Activated CD8-positive, alpha-beta memory T cell treated with anti-CD3 and anti-CD28 coated beads, Interleukin-2, amount 50 U/mL, for 48 hours (primary cell): ENCODE results near the gene MRPL54.
A peak's percentile ranks its signal among the peaks of the same experiment; 100 is the strongest.

Source experiments
- DNase-seq: peaks from one replicate; pipeline ENCODE4 v3.0.0-alpha.2; 2020

MRPL54 gene

DNA sequence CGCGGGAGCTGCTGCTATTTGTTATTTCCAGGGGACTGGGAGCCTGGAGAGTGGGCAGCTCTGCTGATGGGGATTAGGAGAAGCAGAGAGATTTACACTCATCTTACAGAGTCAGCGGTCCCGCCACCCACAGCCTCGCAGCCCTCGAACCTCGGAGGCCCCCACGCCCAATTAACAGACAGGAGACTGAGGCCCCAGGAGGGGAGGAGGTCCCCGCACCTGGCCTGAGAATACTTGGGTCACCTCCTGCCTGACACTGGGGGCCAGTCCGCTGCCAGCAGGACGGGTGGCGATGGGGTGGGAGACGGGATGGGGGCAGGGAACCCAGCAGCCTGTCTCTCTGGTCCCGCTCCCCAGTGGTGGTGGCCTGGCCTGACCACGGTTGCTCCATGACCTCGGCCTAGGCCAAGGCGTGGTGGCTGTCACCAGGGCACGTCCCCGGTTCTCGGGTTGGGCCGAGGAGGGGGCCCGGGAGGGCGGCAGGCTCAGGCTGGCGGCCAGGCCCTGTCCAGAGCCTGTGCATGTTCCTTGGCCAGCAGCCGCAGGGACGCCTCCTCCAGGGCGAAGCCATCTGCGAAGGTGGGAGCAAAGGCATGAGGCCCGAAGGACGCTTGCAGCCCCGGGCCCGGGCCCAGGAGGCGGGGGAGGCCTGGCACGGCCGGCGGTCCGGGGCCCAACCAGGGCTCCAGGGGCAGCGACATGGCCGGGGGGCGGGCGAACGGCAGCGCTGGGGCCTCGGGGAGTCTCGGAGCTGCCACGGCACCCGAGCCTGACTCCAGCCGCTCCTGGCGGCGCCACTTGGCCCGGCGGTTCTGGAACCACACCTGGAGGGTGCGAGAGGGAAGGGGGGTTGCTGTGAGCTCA is 7.9 kb downstream of the MRPL54 start:
- no peak for DNase-seq

DNA sequence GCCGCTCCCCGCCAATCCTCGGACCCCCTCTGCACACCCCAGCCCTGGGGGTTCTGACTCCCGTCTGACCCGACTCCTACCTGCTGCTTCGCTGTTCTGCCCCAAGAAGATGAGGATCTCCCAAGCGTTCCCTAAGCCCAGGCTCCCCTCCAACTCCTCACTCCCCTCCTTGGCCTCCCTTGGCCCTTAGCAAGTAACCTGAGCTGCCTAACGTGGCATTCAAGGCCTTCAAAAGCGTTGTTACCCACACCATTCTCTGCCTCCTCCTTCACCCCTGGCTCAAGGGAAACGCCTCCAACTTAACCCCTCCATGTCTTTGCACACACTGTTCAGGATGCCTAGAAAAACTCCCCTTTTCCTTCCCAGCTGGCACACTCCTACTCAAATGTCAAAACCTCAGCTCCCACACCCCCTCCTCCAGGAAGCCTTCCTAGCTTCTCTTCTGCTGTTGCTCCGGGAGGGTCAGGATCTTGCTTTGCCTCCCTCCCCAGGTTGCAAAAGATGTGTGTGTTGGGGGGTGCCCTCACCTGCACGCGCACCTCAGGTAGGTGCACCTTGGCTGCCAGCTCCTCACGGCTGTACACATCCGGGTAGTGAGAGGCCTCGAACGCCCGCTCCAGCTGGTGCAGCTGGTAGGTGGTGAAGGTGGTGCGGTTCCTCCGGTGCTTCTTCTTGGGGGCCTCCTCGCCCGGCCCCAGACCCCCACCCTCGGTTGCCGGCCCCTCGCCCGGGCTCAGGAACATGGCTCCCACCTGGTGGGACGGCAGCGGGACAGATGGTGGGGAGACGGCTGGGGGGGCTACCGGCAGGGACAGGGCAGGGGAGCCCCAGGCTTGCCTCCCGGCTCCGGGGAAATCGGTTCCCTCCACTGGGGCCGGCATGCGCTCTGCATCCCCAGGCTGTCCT is 8.8 kb downstream of the MRPL54 start:
- DNase-seq = no peak

DNA sequence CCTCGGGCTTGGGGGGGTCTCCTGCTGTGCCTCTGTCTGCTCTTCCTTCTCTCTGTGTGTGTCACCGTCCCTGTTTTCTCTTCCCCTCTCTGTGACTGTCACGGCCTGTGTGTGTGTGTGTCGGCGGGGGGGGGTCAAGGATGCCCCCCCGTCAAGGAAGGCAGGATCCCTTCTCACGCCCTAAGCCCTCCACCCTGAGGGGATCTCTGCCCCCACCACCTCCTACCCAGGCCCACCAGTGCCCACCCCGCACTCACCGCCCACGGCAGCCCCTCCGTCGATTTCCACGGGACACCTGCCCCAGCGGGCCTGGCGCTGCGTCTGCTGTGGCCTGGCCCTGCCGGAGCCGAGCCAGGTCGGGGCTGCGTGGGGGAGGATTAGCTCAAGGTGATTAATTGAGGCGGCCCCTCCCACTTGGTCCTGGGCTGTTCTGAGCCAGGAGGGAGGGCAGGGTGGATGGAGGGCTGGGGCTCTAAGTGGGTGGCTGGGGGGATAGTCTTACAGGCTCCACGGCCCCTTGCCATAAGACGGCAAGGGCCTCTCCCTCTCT is 9.5 kb downstream of the MRPL54 start, which contains the start of gene RAX2:
Gene RAX2 (minus strand): TSS at position 323 of the 550 bp plus-strand sequence. CDS start 486 bp downstream, outside the sequence.
- no peak for DNase-seq

DNA sequence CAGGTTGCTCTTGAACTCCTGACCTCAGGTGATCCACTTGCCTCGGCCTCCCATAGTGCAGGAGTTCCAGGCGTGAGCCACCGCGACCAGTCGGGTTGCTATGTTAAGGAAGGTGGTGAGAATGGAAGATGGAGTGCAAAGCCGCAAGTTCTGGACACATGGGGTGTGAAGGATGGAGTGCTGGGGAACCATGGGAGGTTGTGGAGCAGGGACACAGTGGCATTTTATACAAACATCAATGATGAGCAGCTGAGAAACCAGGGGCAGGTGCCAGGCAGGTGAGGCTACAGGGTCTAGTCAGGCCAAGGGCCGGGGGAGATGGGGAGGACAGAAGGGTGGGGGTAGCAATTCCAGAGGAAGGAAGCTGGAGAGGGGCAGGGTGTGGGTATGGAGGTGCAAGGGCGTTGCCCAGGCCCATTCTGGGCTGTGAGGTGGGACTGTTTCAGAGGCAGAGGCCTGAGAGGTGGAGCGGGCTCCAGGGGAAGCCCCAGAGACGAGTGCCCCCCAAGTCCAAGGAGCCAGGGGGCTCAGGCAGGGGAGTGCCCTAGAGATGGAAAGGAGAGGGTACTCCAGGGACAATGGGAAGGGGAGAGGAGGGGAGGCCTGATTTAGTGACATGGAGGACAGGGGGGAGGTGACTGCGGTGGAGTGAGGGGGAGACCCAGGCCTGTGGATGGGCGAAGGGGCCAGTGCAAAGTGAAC is 11.5 kb downstream of the MRPL54 start:
- no peak for DNase-seq

DNA sequence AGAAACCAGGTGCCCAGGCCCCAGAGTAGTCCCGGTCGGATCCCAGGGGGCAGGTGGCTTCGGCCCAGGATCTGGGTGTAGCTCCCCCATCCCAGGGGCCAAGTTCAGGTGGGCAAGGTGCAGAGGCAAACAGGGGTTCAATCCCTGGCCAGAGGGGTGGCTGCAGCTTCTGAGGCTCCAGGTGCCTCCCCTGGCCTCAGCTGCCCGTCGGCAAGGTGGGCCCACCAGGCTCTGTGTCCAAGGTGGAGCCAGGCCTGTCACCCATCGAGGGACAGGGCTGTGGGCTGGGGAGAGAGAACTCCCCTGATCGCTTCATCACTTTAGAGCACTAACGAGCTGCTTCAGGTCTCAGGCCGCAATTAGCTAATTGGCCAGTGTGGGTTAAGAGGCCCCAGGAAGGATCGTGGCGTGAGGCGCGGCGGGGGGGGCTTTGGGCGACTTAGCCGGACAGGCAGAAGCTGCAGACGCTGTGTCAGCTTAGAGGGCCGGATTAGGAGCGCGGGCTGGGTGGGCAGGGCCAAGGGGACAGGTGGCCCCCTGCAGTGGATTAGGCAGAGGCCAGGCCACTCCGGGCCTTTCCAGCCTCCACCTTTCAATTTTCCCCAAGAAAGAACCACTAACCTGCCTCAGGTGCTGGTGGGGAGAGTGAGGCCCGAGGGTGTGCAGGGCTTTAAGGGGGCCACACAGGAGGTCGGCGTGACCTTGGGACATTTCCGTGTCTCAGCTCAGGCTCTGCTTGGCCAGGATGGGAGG is 12.3 kb downstream of the MRPL54 start:
- no peak for DNase-seq

DNA sequence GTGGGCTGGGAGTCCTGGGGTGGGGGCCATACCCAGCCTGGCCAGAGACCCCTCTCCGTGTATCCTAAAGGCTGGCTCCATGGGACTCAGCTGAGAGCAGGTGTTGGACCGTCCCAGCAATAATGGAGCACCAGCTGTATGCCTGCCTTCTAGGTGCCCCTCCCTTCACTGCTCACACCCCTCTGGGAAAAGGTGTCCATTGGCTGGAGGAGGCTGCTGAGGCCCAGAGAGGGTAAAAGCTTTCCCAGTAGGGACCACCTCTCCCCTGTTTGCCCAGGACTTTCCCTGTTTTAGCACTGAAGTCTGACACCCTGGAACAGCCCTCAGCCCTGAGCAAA is 12.9 kb downstream of the MRPL54 start:
- DNase-seq = no peak

DNA sequence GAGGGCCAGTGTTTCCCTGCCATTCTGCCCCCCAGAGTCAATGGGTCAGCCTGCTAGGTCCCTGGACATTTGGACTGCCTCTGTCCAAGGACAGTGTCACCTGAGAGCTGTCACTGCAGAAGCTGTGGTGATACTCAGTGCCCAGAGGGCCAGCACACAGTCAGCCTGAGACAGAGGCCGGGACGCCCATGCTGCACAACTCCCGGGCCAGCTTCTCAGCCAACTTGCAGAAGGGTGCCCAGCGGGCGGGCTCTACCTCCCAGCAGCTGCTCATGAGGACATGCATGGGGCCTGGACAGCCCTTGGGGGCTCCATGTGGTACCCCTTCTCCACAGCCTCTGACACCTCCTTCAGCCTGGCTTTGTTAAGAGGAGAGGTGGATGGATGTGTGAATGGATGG is 13.3 kb downstream of the MRPL54 start:
- no peak for DNase-seq

DNA sequence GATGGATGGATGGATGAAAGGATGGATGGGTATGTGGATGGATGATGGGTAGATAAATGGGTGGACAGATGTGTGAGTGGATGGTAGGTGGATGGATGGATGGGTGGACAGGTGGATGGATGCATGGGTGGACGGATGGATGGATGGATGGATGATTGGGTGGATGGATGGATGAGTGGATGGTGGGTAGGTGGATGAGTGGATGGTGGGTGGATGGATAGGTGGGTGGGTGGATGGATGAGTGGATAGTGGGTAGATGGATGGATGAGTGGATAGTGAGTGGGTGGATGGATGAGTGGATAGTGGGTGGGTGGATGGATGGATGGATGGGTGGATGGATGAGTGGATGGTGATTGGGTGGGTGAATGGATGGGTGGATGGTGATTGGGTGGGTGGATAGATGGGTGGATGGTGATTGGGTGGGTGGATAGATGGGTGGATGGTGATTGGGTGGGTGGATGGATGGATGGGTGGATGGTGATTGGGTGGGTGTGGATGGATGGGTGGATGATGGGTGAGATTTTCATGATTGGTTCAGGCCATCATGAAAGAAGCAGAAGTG is 14.1 kb downstream of the MRPL54 start:
- no peak for DNase-seq

DNA sequence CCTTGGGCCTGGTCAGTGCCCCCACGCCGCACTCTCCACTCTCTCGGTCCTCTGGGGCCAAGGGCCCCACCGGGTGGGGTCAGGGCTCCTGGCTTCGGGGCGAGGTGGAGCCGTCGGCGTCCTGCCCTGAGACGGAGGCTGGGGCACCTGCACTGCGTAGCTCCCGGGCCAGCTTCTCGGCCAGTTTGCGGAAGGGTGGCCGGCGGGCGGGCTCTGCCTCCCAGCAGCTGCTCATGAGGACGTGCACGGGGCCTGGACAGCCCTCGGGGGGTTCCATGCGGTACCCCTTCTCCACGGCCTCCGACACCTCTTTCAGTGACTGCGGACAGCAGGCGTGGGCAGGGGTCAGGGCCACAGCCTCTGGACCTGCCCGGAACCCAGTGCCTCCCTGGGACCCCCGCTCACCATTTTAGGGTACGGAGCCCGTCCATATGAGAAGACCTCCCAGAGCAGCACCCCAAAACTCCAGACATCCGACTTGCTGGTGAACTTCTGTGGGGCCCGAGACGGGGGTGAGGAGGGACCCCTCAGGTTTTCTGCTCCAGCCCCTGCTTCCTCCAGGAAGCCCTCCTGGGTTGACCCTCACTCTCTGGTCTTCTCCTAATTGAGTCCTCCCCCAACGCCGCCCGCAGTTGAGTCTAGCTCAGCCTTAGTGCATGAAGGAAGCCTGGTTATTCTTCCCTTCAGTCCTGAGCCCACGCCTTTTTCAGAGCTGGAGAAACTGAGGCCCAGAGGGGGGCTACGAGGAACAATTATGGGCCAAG is 15.8 kb downstream of the MRPL54 start:
- no peak for DNase-seq

DNA sequence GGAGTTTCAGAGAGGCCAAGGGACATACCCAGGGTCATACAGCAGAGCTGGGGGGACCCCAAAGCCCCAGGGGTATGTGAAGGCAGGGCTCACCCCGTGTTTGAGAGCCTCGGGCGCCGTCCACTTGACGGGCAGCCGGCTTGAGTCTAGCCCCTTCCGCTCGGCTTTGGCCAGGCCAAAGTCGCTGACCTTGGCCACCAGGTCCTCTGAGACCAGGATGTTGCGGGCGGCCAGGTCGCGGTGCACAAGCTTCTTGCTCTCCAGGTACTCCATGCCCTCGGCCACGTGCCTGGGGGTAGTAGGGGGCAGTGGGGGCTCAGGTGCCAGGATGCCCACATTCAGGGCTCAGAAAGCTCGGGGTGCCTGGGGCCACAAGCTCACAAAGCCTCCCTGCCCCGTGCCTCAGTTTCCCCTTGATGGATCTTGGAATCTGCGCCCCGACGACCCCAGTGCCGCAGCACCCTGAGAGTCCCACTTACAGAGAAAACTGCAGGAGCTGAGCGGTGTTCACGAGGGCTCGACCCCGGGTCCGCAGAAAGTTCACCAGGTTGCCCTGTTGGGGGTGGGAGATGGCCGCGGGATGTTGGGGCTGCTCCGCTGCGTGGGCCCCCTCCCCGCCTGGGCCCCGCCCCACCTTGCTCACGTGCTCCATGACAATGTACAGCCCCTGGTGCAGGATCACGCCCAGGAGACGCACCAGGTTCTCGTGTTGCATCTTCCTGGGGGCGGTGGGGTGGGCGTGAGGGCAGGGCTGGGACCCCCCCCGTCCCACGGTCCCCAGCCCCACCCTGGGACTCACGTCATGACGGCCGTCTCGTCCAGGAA is 16.6 kb downstream of the MRPL54 start:
- no peak for DNase-seq

DNA sequence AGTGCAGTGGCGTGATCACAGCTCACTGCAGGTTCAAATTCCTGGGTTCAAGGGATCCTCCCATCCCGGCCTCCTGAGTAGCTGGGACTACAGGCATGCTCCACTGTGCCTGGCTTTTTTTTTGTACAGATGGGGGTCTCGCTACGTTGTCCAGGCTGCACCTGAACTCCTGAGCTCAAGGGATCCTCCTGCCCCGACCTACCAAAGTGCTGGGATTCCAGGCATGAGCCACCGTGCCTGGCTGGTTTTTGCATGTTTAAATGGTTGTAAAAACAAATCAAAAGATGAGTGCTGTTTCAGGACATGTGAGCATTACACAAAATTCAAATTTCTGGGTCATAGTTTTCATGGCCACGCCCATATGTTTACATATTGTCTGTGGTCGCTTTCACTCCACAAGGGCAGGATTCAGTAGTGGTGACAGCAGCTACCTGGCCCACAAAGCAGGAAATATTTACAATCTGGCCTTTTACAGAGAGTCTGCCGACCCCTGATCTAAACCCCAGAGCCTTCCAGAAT is 18.4 kb downstream of the MRPL54 start:
- no peak for DNase-seq

DNA sequence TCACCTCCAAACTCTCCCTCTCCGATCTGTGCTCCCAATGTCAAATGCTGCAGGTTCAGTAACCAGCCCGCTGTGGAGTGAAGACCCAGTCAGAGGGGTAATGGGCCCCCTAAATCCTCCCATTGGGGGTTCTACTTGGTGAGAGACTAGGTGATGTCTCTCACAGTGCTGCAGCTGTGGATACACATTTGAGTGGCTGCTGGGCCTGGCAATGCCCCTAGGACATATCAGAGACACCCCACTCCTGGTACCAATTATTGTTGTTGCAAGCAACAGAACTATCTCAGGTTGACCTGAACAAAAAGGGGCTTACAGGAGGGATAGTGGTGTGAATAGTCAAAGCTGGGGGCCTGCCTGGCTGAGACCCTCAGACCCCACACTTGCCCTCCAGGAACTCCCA is 19.1 kb downstream of the MRPL54 start:
- no peak for DNase-seq

DNA sequence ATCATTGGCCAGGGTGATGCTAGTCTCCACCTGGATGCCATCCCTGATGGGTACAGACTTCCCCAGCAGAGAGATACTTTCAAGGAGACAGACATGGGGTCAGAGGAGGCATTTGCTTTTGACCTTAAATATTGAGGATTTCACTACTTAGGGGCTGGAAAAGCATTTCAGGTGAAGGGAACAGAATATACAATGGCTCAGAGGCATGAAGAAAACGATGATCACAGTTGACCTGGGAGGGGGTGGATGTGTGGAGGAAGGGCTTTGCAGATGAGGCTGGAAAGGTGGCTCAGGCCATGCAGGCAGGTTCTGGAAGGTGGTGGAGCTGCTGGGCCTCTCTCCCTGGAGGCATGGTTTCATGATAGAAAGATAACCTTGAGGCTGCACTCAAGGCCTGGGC is 19.8 kb downstream of the MRPL54 start:
- no peak for DNase-seq

DNA sequence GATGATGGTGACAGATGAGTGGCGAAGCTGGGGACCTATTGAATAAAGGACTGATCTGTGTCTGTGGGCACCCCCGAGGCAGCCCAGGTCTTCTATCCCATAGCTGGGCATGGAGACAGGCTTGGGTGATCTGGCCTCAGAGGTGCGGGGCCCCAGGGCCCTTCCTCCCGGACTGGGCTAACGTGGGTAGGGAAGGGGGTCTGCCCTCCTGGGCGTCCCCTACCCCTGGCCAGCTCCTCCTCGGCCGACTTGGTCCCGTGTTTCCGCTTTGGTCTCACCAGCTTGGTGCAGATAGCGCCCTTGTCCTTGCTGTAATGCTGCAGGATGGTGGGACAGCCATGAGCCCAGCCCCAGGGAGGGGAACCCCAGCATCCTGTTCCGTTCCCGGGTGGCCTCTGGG is 20.4 kb downstream of the MRPL54 start:
- no peak for DNase-seq

DNA sequence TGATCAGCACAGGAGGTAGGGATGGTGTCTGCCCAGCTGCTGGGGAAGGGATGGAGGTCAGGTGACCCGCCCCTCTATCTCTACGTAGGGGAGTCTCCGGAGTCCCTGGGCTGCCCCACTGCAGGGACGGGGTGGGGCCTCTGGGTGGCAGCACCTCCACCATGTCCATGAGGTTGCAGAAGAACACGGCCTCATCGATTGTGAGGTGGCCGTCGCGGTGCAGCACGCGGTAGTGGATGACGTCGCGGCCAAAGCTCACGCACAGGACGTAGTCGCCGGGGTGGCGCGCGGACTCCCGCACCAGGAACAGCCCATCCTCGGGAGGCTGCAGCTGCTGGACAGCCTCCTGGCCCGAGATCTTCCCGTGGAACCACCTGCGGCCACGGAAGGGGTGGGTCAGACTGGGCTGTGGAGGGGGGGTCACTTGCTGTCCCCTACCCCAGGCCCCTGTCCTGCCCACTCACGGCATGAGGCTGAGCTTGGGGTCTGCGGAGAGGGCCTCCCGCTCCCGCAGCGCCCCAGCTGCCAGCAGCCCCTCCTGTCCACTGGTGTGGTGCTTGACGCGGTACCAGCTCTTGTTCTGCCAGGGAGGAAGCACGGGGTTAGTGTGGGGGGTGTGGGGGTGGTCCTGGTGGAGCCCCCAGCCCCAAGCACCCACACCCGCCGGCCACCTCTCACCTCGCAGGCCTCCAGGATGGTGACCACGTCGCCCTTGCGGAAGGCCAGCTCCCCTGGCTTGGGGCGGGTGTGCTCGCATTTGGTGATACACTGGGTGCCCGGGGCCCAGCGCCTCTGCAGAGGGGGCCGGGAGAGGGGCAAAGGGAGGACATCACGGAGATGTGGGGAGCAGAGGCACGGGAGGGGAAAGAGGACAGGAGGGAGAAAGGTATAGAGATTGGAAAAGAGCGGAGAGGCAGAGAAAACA is 21.4 kb downstream of the MRPL54 start:
- DNase-seq = peak; percentile 71

DNA sequence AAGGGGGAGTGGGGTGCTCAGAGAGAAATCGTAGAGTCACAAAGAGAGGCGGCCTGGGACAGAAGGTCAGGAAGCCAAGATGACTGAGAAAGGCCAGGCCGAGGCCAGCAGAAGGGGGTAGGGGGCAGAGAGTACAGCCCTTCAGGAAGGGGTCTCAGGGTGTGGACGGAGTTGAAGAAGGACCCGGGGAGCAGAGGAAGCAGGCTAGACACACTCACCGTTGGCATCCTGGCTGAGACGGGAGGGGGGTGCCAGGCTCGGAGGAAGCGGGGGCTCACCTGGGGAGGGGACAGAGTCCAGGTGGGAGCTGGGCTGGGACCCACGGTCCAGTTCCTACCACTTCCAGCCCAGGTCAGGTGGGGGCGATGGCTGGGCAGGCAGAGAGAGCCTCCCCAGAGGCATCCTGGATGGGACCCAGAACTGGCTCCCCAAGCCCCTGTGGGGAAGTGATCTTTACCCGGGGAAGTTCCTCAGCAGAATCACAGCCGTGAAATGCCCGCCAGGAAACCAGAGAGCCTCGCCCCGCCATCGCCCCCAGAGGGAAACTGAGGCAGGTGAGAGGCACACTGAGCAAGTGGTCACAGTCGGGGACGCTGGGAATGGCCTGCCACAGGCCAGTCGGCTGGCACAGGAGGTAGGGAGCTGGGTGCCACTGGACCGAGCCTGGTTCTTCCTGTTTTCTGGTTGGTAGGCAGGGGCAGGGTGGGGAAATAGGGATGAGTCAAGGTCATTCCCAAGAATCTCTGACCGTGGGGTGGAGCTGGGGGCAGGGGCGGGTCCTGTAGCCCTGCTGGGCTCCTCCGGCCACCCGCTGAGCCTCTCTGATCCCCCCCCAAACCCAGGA is 22.3 kb downstream of the MRPL54 start:
- DNase-seq = no peak

DNA sequence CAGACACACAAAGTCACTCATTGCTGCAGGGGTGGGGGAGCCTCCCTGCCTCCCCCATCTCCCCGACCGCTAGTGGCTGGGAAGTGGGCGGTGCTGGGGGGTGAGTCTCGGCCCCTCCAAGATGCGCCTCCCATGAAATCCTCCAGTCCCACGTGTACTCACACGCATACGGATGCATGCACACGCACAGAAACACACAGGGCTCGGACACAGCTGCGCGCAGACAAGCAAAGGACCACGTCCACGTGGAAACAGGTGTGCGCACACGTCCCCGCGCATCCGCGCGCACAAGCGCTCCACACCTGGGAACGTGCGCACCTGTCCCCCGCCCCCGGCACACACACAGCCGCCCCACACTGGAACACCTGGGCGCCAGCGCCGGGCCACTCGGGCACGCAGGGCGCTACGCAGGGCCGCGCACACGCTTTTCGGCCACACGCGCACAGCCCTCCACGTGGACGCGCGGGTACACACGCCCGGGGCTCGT is 23.0 kb downstream of the MRPL54 start:
- peak; percentile 67 for DNase-seq
